HG03060 (cell line): ENCODE measurements around the gene EIF4A3.
"Not testable (repeated sequence)": the region's sequence is repeated elsewhere in the genome, so short reads cannot be mapped to it uniquely, and the experiment has no call there.

Source experiments
- ATAC-seq: cut with Tn5 transposase; IDR thresholded peaks from one replicate; pipeline ENCODE4 v1.9.1; 2021; ENCODE audit warnings: low read depth, moderate number of reproducible peaks; ENCODE audit not compliant: unreplicated experiment

Gene EIF4A3

DNA sequence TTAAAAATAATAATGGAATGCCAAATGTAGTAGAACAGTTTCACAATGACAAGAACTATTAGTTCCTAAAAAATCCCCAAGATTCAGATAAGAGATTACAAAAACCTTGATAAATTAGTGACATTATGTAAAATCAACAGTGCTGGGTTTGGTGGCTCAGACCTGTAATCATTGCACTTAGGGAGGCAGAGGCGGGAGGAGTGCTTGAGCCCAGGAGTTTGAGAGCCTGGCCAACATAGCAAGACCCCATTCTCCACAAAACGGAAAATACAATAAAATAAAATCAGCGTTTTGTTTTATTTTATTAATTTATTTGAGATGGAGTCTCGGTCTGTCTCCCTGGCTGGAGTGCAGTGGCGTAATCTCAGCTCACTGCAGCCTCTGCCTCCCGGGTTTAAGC, 27.0 kb upstream of the EIF4A3 start:
- ATAC-seq = no peak

DNA sequence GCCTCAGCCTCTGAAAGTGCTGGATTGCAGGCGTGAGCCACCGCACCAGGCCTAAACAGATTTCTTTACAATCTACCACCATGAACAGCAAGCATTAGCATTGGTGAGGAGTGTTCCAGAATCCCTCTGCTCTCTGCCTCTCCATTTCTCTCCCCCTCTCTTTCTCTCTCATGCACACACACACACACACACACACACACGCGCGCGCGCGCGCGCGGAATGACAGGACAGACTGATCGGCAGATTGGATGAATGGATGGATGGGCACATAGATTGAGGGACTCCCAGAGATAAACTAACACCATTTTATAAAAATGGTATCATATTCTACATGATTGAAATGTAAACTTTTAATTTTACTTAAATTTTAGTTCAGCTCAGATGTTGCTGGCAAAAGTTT, 26.2 kb upstream of the EIF4A3 start:
- no peak for ATAC-seq

DNA sequence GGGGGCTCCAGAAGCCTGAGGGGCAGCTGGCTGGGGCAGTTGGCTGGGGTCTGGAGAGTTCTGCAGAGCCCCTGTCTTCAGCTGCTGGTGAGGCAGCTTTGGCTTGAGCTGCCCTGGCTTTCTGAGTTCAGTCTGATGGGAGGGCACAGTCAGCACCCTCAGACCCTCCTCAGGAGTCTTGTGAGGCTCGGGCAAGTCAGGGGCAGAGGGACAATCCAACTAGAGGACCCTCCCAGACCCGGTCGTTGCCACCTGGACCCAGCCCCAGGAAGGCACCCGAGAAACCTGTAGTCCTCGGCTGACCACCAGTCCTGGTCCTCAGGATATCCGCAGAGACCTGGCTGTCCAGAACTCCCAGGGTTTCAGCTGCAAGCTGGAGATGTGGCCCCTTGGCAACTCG, 24.8 kb upstream of the EIF4A3 start:
- no peak for ATAC-seq

DNA sequence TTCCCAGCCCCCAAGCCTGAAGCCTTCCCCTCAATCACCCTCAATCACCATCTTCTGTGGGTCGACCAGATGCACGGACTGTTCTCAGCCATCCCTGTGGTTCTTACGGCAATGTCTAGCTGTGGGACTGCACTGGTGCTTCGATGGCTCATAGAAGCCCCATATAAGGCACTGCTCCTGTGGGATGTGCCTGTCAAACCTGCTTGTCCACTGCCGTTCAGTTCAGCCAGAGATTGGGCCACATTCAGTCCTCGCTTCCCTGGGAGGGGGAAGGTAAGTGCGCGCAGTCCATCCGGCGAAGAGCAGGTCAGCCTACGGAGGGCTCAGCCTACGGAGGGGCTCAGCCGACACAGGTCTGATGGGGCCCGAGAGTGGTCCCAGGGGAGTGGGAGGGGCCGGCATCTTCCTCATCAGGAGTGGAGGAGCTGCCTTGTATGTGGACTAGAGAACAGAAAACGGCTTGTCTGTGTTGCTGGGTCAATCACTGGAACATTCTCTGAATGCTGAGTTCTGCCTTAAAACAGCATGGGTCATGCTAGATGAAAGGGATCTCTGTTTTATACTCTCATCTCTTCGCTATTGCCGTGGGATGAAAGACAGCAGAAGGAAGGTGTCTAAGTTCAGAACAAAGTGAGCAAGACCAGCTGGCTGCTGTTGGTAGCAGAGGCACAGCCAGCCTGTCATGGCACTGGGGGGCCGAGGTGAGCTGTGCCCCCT, 23.0 kb upstream of the EIF4A3 start, which contains the start of gene CARD14:
TSS of gene CARD14 (plus strand) at position 247 of the 717 bp plus-strand sequence. CDS start 11,409 bp downstream, outside the sequence.
- no peak for ATAC-seq

DNA sequence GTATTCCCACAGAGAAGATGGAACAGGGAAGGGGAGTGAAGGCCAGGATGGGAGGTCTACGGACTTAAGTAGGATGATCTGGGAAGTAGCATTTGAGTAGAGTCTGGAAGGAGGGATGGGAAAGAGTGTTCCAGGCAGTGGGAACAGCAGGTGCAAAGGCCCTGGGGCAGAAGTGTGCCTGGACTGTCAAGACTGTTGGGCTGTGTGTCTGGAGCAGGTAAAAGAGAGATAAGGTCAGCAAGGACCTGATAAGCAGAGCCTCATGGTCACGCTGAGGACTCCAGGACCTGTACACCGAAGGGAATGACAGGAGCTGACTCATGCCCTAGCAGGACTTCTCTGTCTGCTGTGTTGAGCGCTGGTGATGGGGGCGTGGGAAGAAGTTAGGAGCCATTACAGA, 22.2 kb upstream of the EIF4A3 start:
- ATAC-seq = no peak

DNA sequence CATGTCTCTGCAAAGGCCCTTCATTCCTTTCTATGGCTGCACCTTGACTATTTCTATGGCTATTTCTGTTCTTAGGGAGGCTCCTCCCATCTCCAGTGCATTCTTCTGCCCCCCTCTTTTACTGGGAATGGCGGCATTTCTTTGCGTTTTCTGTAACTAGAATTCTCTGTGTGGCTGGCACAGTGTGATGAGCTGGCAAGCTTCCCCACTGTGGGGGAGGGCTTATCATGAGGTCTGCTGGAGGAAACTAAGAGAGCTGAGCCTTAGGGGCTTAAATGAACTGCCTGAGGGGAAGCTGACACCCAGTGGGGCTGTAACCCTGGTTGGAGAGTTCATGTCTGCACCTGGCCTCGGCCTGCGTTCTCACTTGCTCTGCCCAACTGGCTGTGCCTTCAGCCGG, 21.4 kb upstream of the EIF4A3 start:
- no peak for ATAC-seq

DNA sequence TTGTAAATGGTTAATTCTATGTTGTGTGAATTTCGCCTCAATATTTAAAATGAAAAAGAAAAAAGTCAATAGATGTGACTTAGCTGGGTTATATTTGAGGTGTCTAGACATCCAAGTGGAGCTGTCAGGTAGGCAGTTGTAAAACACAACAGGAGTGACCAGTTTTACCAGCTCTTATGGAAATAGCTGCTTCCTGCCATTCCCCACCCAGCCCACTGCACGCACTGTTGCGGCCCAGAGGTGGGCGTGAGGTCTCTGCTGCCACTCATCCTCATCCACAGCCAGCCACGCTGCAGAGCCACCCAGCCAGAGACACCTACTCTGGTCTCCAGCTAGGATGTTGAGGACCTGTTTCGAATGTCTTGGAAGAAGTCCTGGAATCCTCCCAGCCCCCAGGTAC, 19.5 kb upstream of the EIF4A3 start:
- no peak for ATAC-seq

DNA sequence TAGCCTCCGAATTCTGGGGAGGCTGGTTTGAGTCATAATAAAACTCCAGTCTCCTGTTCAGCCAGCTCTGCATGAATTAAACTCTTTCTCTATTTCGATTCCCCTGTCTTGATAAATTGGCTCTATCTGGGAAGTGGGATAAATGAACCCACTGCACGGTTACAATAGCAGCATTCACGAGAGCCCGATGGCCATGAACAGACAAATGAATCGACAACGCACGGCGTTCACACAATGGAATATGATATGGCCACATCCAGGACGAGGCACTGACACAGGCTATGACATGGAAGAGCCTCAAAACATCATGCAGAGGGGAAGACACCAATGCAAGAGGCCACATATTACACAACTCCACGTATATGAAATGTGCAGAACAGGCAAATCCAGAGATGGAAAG, 17.3 kb upstream of the EIF4A3 start:
- no peak for ATAC-seq

DNA sequence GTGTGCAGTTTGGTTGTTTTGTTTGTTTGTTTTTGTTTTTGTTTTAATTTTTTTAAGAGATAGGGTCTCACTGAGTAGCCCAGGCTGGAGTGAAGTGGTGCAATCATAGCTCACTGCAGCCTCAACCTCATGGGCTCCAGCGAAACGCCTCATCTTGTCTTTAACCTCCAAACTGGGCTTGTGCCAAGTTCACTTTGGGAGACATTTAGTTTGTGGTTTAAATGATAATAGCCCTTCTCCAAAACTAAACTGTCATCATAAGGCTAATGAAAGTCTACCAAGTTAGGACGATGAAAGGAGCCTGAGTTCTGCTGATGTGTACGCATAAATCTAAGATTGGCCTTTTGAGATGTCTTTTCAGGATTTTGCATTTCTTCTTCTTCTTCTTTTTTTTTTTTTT, 16.4 kb upstream of the EIF4A3 start:
- no peak for ATAC-seq

DNA sequence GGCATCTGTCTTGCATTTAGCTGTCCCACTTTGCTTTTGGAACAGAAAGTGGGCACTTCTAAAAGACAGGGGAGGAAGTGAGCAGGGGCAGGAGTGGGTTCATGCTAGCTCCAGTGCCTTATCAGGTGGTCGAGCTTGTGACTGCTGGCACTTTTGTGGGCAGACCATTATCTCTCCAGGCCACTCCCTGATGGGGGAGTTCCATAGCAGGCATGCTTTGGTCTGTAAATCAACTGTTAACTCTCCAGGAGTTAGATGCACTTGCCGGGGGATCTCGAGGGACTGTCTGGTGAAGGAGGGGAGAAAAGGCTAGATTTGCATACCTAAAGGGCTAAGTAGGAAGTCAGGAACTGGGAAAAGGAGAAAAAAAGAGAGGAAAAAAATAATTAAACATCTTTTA, 13.6 kb upstream of the EIF4A3 start:
- ATAC-seq = no peak

DNA sequence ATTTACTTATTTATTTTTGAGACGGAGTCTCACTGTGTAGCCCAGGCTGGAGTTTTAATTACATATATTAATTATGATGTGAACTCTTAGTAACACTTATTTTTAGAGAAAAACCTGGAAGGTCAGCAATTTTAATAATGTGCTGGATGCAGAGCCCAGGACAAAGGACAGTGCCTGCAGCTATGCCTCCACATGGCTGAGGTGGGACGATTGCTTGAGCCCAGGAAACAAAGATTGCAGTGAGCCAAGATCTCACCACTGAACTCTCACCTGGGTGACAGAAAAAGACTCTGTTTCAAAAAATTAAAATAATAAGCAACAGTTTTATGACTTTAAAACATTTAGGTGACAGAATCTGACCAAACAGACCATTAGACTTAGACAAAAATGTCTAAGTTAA, 11.9 kb upstream of the EIF4A3 start:
- no peak for ATAC-seq

DNA sequence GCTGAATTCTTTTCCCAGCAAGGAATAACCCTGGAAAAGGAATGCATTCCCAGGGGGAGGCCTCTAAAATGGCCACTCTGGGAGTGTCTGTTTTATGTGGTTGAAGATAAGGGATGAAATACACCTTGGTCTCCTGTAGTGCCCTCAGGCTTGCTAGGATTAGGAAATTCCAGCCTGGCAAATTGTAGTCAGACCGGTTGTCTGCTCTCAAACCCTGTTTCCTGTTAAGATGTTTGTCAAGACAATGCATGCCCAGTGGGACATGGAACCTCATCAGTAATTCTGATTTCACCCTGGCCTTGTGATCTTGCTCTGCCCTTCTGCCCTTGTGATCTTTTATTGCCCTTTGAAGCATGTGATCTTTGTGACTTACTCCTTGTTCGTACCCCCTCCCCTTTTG, 8.7 kb upstream of the EIF4A3 start:
- not testable (repeated sequence) for ATAC-seq

DNA sequence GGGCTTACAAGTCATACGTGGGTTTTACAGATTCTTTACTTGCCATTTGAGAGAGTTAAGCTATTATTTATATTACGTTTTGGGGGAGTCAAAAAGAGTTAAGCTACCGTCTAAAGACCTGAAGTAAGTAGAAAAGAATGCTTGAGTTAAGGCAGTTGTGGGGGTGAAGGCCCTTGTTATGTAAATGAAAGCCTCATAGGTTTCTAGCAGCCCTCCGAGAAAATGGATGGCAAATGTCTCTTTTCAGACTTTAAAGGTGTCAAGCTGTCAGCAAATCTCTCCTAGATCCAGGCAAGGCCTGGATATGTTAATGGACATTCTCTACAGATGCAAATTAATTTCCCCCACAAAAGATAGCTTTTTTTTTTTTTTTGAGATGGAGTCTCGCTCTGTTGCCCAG, 7.2 kb upstream of the EIF4A3 start:
- no peak for ATAC-seq

DNA sequence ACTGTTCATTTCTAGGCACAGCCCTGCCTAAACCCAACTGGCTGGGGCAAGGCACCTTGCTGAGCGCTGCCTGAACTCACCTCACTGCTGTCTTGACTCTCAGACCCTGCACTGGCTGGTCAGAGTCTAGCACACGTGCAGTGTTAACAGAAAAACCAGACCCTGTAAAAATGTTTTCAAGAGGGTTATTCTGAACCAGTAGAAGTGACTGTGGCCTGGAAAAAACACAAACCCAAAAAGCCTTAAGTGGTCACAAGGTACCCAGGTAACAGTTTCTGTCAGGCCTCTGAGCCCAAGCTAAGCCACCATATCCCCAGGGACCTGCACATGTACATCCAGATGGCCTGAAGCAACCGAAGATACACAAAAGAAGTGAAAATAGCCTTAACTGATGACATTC, 6.1 kb upstream of the EIF4A3 start:
- no peak for ATAC-seq

DNA sequence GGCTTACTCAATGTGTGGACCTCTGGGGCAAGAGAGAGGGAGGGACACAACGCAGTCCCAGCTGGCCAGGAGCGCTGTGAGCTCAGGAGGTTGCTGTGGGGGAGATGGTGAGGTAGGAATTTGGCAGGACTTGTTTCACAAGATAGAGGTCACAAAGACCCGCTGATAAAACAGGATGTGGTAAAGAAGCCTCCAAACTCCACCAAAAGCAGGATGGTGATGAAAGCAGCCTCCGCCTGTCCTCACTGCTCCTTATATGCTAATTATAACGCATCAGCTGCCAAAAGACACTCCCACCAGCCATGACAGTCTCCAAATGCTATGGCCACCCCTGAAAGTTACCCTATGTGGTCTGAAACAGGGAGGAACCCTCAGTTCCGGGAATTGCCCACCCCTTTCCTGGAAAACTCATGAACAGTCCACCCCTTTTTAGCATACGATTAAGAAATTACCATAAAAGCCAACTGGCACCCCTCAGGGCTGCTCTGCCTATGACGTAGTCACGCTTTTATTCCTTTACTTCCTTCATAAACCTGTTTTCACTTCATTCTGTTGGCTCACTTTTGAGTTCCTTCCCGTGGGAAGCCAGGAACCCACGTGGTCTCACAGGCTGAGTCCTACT, 5.3 kb upstream of the EIF4A3 start:
- ATAC-seq = no peak

DNA sequence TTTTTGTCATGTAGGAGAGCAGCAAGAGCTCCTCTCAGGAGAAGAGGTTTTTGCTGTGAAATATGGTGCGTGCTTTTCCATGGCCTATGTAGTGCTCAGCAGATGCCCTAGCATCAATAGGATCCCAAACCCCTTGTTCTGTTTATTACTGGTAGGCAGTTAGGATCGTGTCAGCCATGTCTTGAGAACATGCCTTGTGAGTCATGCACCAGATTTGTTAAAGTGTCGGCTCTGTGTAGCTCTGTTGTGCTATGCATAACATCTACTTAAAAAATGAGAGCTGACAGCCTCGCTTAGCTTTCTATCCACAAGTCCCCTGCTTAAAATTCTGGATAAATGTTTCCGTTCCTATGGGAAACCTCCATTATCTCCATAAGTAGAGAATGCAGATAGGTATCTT, 4.4 kb upstream of the EIF4A3 start:
- ATAC-seq = no peak

DNA sequence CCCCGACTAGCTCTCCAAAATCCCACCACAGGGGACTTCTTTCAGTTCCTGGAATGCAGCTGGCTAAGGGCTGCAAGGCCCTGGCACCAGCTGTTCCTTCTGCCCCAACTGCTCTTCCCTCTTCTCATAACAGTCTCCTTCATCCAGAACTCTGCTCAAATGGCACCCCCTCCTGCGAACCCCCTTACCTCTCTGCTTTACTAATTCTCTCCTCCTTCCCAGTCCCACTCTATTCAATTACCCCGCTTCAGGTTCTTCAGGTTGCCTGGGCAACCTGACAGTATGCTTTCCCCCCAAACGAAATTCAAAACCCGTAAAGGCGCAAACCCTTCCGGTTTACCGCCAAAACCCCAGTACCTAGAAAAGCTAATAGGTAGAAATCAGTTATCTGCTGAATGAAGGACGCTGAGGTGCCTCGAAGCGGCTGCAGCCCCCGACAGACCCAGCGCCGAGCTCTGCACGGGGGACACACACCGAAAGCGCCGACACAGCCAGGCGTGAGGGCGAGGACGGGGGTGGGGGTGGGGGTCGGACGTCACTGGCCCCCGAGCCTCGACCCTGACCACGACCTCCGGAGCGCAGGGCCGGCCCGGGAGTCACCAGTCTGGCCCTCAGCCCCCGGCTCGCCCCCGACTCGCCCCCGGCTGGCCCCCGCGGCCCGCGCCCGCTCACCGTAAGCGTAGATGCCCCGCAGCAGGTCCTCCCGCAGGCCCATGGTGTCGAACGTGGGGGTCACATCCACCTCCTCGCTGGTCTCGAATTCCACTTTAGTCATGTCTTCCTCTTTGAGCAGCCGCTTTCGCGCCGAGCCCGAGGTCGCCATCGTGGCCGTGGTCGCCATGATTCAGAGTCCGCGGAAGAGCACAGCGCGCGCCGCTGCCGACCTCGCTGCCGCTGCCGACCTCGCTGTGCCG, 550 bp downstream of the EIF4A3 start:
- peak; percentile 4 for ATAC-seq

DNA sequence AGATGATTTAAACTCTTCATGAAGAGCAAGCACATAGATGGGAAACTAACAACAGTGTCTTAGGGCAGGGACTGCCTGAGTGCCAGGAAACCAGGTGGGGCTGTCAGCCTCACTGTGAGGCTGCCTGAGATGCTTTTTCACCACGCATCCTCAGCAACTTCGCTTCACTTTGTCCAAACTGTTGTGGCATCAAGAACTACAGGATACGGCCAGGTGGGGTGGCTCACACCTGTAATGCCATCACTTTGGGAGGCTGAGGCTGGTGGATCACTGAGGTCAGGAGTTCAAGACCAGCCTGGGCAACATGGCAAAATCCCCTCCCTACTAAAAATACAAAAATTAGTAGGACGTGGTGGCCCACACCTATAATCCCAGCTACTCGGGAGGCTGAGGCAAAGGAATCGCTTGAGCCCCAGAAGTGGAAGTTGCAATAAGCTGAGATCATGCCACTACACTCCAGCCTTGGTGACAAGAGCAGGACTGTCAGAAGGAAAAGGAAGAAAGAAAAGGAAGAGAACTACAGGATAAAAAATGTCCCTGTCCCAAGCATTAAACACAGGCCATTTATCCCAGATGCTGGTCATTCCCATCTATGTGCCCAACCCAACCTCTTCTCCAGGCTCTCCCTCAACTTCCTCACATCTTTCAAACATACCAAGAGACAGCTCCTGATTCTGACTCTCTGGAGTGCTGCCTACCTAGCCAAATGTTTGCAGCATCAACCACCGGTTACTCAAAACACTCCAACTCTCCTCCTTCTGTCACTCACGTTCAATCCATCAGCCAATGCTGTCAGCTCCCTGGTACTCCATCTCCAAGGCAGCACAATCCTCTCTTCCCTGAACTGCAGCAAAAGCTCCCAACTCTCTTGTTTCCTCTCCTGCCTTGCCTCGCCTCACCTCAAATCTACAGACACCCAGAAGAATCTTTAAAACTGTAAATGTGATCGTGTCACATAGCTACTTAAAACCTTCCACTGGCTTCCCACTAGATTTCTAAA, 1.6 kb downstream of the EIF4A3 start:
- no peak for ATAC-seq

DNA sequence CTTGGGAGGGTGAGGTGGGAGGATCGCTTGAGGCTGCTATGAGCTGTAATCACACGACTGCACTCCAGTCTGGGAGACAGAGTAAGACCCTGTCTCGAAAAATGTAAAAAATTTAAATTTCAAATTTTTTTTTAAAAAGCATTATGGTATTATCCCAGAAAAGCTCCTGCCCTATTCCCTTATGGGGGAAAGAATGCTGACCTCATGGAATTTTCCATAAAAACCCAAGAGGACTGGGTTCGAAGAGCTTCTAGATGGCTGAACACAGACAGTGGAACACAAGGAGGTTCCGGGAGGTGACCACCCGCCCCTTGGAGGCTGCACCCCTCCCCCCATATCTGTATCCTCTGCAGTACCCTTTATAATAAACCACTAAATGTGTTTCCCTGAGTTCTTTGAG, 4.0 kb downstream of the EIF4A3 start:
- no peak for ATAC-seq

DNA sequence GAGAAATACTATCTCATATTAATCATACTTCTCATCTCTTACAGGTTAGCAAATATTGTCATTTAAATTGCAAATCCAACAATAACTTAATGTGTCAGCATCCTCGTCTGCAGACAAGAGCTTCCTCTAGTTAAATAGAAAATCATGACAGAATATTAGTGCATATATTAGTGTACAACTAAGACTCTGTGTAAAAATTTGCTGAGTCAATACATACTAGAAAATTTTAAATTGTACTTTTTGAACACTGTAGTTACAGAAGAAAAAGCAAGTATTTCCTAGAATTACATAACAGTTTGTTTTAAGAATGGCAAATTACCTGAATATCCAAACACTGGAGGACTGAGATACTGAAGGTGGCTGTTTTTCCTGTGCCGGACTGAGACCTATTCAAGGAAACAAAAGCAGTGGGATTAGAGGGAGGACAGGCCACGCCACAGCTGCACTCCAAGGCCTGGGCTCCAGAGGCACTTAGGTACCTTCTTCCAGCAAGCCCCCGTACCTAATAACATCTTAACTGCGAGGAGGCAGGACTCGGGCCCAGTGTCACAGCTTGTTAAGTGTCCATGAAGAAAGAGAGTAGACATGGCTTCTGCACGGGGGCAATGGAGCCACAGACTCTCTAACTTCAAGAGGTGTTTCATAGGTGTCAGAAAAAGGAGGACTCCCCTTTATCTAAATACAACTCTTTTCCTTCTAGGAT, 5.3 kb downstream of the EIF4A3 start:
- no peak for ATAC-seq
